Measurements from ENCODE around the gene SUCLA2.

- TF ChIP-seq, protein P1, sequence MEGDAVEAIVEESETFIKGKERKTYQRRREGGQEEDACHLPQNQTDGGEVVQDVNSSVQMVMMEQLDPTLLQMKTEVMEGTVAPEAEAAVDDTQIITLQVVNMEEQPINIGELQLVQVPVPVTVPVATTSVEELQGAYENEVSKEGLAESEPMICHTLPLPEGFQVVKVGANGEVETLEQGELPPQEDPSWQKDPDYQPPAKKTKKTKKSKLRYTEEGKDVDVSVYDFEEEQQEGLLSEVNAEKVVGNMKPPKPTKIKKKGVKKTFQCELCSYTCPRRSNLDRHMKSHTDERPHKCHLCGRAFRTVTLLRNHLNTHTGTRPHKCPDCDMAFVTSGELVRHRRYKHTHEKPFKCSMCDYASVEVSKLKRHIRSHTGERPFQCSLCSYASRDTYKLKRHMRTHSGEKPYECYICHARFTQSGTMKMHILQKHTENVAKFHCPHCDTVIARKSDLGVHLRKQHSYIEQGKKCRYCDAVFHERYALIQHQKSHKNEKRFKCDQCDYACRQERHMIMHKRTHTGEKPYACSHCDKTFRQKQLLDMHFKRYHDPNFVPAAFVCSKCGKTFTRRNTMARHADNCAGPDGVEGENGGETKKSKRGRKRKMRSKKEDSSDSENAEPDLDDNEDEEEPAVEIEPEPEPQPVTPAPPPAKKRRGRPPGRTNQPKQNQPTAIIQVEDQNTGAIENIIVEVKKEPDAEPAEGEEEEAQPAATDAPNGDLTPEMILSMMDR (IDR thresholded peaks at IDR 0.05; ENCODE audit: borderline replicate concordance, extremely low read depth, low read length, poor library complexity, severe bottlenecking): no peak
- TF ChIP-seq EZH2 (IDR thresholded peaks at IDR 0.05; ENCODE audit: borderline replicate concordance, low read depth, low read length, severe bottlenecking): no peak
Measured at GRCh38 chr13:47893527-47893926, 107.5 kb downstream of the SUCLA2 start.
